ENCODE results near the gene MPG.

DNA sequence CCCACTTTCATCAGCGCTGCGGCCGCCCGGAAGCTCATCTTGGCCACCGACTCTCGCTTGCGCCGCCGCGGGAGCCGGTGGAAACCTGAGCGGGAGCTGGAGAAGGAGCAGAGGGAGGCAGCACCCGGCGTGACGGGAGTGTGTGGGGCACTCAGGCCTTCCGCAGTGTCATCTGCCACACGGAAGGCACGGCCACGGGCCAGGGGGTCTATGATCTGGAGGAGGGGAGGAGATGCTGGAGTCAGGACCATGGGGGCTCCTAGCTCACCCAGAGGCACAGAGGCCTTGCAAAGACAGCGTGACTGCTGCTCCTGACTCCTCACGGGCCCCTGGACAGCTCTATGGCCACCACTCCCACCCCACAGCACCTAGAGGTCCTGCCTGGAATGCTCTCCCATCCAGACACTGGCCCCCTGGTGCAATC, 15.0 kb upstream of the MPG start:
- TF ChIP-seq, protein P1, sequence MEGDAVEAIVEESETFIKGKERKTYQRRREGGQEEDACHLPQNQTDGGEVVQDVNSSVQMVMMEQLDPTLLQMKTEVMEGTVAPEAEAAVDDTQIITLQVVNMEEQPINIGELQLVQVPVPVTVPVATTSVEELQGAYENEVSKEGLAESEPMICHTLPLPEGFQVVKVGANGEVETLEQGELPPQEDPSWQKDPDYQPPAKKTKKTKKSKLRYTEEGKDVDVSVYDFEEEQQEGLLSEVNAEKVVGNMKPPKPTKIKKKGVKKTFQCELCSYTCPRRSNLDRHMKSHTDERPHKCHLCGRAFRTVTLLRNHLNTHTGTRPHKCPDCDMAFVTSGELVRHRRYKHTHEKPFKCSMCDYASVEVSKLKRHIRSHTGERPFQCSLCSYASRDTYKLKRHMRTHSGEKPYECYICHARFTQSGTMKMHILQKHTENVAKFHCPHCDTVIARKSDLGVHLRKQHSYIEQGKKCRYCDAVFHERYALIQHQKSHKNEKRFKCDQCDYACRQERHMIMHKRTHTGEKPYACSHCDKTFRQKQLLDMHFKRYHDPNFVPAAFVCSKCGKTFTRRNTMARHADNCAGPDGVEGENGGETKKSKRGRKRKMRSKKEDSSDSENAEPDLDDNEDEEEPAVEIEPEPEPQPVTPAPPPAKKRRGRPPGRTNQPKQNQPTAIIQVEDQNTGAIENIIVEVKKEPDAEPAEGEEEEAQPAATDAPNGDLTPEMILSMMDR (conservative IDR thresholded peaks at IDR 0.05 in 1 of 2, IDR thresholded peaks at IDR 0.05 in 1 of 2; ENCODE audit: extremely low read depth in 1 of 2, insufficient read depth in 1 of 2, low read depth in 1 of 2, low read length in 2 of 2): no peak
- no peak for TF ChIP-seq EZH2 (IDR thresholded peaks at IDR 0.05; ENCODE audit: borderline replicate concordance, low read length)
